Esophagus squamous epithelium (tissue), 5 donors: Measurements from ENCODE around the gene HSD3B2. TPM values are rescaled to one million over a fixed set of nuclear protein-coding genes. Genes with fewer than 3 reads are reported as not detected.

ENCODE experiments used
- DNase-seq: peaks from one replicate; lab custom pipeline; 2025; lab: John Stamatoyannopoulos, UW
- H3K27ac ChIP-seq, 4 donors: fragments of 200-600 bp; sonication (generic); one replicate each; pipeline ENCODE4 v1.5.1; 2016 to 2019; ENCODE audit warnings: mild to moderate bottlenecking in 1 of 4
- H3K27me3 ChIP-seq, 4 donors: fragments of 200-600 bp; sonication (generic); 1 replicate in 3 of 4; 2 replicates in 1 of 4; pipeline versions ENCODE4 v1.5.1 to v1.6.0; 2017 to 2021; ENCODE audit warnings: antibody characterized with exemption in 1 of 4
- H3K36me3 ChIP-seq, 3 donors: fragments of 200-600 bp; sonication (generic); one replicate each; pipeline ENCODE4 v1.5.1; 2016 to 2019
- H3K4me1 ChIP-seq, 3 donors: fragments of 200-600 bp; sonication (generic); one replicate each; pipeline ENCODE4 v1.5.1; 2017 to 2019
- H3K4me3 ChIP-seq, 4 donors: fragments of 200-600 bp; sonication (generic); 1 replicate in 3 of 4; 2 replicates in 1 of 4; pipeline ENCODE4 v1.5.1; 2016 to 2019; ENCODE audit warnings: mild to moderate bottlenecking in 2 of 4, moderate library complexity in 1 of 4
- H3K9me3 ChIP-seq, 3 donors: fragments of 200-600 bp; sonication (generic); one replicate each; pipeline ENCODE4 v1.5.1; 2016 to 2019
- POLR2A ChIP-seq, 4 donors: fragments of 450-650 bp; IDR thresholded peaks; one replicate each; pipeline ENCODE4 v1.6.1; 2017; ENCODE audit warnings: antibody characterized with exemption in 4 of 4, mild to moderate bottlenecking in 4 of 4, moderate library complexity in 3 of 4
- WGBS, 2 donors: methylation state at CpG; one replicate each; pipeline ENCODE4 v1.1.5; 2018; 5-methylcytosine and 5-hydroxymethylcytosine counted together
- intact Hi-C: fragments of 100-400 bp; cut with DNase I; formaldehyde crosslinking; loops from one replicate; pipeline ENCODE4 v1.15.0; 2022
- total RNA-seq, 4 donors: library from RNA; depleted of rRNA; stranded (reverse); fragments of >200 nt; gene quantifications; one replicate each; pipeline ENCODE4 v1.1.0, GENCODE V29; 2016
- TF ChIP-seq, protein P1 (sequence below), 6 experiments: fragments of 450-650 bp in 4 of 6; fragments of 200-600 bp in 2 of 6; sonication (generic) in 2 of 6; IDR thresholded peaks; one replicate each; pipeline ENCODE4 v1.5.1; 2016 to 2019; ENCODE audit warnings: antibody characterized with exemption in 6 of 6, mild to moderate bottlenecking in 4 of 6, moderate library complexity in 4 of 6
- donor health status: DM: yes; HTN: yes; CAD: no.

The HSD3B2 gene
- total RNA-seq, 4 donors from 2014 or later, result not detected

DNA sequence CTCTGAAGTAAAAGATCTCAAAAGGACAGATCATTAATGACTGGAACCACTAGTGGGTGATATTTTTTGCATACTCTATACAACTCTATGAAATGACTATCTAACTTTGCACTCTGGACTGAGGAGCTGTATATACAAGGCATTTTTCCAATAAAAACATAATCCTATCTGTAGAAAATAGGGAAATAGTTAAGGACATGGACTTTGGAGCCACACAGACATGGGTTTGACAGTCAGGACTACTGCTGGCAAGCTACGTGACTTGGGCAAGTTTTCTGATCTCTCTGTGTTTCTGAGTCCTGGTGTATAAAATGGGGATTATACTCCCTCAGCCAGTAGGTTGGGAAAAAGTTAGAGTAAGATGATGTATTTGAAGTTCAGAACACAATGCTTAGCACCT, 20.9 kb upstream of the HSD3B2 start:
- Histone ChIP-seq H3K36me3 (no peaks in the 10 kb centered on the region), H3K4me1 (no peaks in the 10 kb centered on the region), H3K27me3 (peaks cover 0 to 4% (median 0%) of the 10 kb centered on the region in 4 donors), H3K27ac (no peak overlapping the region), H3K9me3 (no peaks in the 10 kb centered on the region), H3K4me3 (no peak overlapping the region)
- WGBS, 2 donors, result 89 to 92% methylated on average over 1 of the region's 1 CpG
- no peak for DNase-seq
- intact Hi-C loops, result no loop called here
- TF ChIP-seq POLR2A (IDR thresholded peaks at IDR 0.05), result no peak

DNA sequence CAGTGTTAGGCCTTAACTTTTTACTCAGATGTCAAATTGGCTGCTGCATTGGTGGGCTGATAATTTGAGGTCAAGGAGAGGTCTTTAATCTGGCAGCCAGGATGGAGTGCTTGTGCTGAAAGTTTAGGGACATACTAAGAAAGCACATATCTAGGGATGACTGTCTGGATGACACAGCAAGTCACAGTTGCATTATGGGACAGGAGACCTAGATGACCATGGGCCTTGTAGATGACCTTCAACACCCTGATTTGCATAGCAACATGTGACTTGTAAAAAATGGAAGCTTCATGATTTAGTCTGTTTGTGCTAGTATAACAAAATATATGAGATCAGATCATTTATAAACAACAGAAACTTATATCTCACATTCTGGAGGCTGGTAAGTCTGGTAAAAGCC, 18.0 kb upstream of the HSD3B2 start:
- no peak for DNase-seq

DNA sequence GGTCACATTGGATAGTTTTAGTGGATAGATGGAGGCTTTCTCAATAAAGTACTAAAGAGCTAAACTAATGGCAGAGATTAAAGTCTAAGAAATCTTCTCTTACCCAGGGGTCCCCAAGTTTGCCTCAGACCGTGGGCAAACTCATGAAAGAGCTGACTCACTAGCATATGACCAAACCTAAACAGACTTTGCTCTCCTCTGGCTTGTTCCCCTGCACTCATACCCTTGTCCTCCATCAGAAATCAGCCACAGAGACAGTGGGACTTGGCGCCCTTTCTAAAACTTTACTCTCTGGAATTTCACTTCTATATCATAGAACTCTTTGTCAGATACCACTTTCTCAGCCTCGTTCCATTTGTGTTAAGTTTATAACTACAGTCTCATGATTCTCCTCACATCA, 17.0 kb upstream of the HSD3B2 start:
- Histone ChIP-seq H3K9me3 (no peaks in the 10 kb centered on the region), H3K27me3 (peaks cover 0 to 4% (median 0%) of the 10 kb centered on the region in 4 donors), H3K4me3 (no peak overlapping the region), H3K4me1 (no peaks in the 10 kb centered on the region), H3K27ac (no peak overlapping the region), H3K36me3 (no peaks in the 10 kb centered on the region)
- WGBS, 2 donors, result 67 to 74% methylated on average over 3 of the region's 3 CpGs
- intact Hi-C loops, result no loop called here
- no peak for DNase-seq
- TF ChIP-seq, protein P1, sequence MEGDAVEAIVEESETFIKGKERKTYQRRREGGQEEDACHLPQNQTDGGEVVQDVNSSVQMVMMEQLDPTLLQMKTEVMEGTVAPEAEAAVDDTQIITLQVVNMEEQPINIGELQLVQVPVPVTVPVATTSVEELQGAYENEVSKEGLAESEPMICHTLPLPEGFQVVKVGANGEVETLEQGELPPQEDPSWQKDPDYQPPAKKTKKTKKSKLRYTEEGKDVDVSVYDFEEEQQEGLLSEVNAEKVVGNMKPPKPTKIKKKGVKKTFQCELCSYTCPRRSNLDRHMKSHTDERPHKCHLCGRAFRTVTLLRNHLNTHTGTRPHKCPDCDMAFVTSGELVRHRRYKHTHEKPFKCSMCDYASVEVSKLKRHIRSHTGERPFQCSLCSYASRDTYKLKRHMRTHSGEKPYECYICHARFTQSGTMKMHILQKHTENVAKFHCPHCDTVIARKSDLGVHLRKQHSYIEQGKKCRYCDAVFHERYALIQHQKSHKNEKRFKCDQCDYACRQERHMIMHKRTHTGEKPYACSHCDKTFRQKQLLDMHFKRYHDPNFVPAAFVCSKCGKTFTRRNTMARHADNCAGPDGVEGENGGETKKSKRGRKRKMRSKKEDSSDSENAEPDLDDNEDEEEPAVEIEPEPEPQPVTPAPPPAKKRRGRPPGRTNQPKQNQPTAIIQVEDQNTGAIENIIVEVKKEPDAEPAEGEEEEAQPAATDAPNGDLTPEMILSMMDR (IDR thresholded peaks at IDR 0.05), result no peak
- TF ChIP-seq POLR2A (IDR thresholded peaks at IDR 0.05), result no peak

More for the DNA sequence above, 18.0 kb upstream of the HSD3B2 start:
- Histone ChIP-seq H3K4me3 (no peak overlapping the region), H3K9me3 (no peaks in the 10 kb centered on the region), H3K36me3 (no peaks in the 10 kb centered on the region), H3K27ac (no peak overlapping the region), H3K27me3 (peaks cover 0 to 4% (median 0%) of the 10 kb centered on the region in 4 donors), H3K4me1 (no peaks in the 10 kb centered on the region)
- no peak for TF ChIP-seq POLR2A (IDR thresholded peaks at IDR 0.05)
- TF ChIP-seq, protein P1 (IDR thresholded peaks at IDR 0.05), result no peak
- intact Hi-C loops, result no loop called here

GRCh38 chr1:119404736-119405135, 10.2 kb upstream of the HSD3B2 start:
- intact Hi-C loops, result no loop called here
- 8 to 13% methylated on average over 1 to 2 of the region's 2 CpGs for WGBS, 2 donors
- TF ChIP-seq, protein P1 (IDR thresholded peaks at IDR 0.05), result no peak
- TF ChIP-seq POLR2A (IDR thresholded peaks at IDR 0.05), result no peak

DNA sequence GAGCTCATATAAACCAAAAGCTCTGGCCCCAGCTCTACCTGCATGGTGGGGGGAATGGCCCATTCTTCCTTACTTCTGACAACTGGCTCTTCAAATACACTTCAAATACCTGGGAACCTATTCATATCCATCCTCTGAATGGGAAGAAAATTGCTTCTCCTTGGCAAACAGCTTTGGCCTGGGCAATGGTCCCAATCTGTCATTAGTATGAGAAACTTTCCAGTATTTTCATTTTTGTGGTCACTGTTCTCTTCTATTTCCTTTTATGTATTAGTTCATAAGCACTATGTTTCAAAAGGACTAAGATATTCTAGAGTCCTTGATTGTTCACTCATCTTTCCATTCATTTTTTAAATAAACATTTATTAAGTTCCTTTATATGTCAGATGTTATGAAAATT, 5.2 kb upstream of the HSD3B2 start:
- TF ChIP-seq POLR2A (IDR thresholded peaks at IDR 0.05), result no peak
- TF ChIP-seq, protein P1 (IDR thresholded peaks at IDR 0.05), result no peak
- H3K27ac ChIP-seq, result no peak overlapping the region
- DNase-seq, result no peak
- H3K36me3 ChIP-seq, result no peaks in the 10 kb centered on the region
- no peaks in the 10 kb centered on the region for H3K27me3 ChIP-seq
- no peaks in the 10 kb centered on the region for H3K4me1 ChIP-seq
- intact Hi-C loops, result no loop called here
- no peak overlapping the region for H3K4me3 ChIP-seq
- no peaks in the 10 kb centered on the region for H3K9me3 ChIP-seq

More at GRCh38 chr1:119404736-119405135, 10.2 kb upstream of the HSD3B2 start:
- no peak overlapping the region for H3K4me3 ChIP-seq
- H3K9me3 ChIP-seq, result no peaks in the 10 kb centered on the region
- H3K27me3 ChIP-seq, result no peaks in the 10 kb centered on the region
- DNase-seq, result no peak
- H3K4me1 ChIP-seq, result no peaks in the 10 kb centered on the region
- H3K36me3 ChIP-seq, result no peaks in the 10 kb centered on the region
- no peak overlapping the region for H3K27ac ChIP-seq

GRCh38 chr1:119410961-119411360, 4.0 kb upstream of the HSD3B2 start:
- WGBS, 2 donors, result 76 to 87% methylated on average over 3 of the region's 3 CpGs
- Histone ChIP-seq H3K4me1 (no peaks in the 10 kb centered on the region), H3K36me3 (no peaks in the 10 kb centered on the region), H3K27ac (no peak overlapping the region), H3K27me3 (no peaks in the 10 kb centered on the region), H3K4me3 (no peak overlapping the region), H3K9me3 (no peaks in the 10 kb centered on the region)
- TF ChIP-seq POLR2A (IDR thresholded peaks at IDR 0.05), result no peak
- TF ChIP-seq, protein P1 (IDR thresholded peaks at IDR 0.05), result no peak
- DNase-seq, result no peak
- intact Hi-C loops, result no loop called here
